GM18511 (cell line): ENCODE results near the gene ITPK1.

Experiments
- ATAC-seq: cut with Tn5 transposase; IDR thresholded peaks from one replicate; pipeline ENCODE4 v1.9.1; 2021; ENCODE audit warnings: mild to moderate bottlenecking, moderate library complexity; ENCODE audit not compliant: unreplicated experiment

Gene ITPK1

GRCh38 chr14:93012951-93013719 lies 102.6 kb downstream of the ITPK1 start:
- ATAC-seq, result no peak

GRCh38 chr14:93012506-93012905 lies 103.2 kb downstream of the ITPK1 start:
- ATAC-seq, result no peak

- no peak for ATAC-seq
Observed at GRCh38 chr14:93011650-93012325, 103.9 kb downstream of the ITPK1 start.

GRCh38 chr14:93011141-93011529 lies 104.6 kb downstream of the ITPK1 start:
- ATAC-seq, result no peak

GRCh38 chr14:93010522-93011140 lies 105.1 kb downstream of the ITPK1 start:
- ATAC-seq, result no peak

GRCh38 chr14:93010130-93010499 lies 105.6 kb downstream of the ITPK1 start:
- no peak for ATAC-seq

GRCh38 chr14:93009471-93010129 lies 106.1 kb downstream of the ITPK1 start:
- ATAC-seq, result no peak

GRCh38 chr14:93008381-93008780 lies 107.3 kb downstream of the ITPK1 start:
- ATAC-seq, result no peak

- peak; percentile 63 for ATAC-seq
Observed at GRCh38 chr14:93007225-93007997, 108.3 kb downstream of the ITPK1 start.

GRCh38 chr14:93006567-93007051 lies 109.1 kb downstream of the ITPK1 start:
- ATAC-seq, result no peak

GRCh38 chr14:93005838-93006237 lies 109.9 kb downstream of the ITPK1 start:
- no peak for ATAC-seq

GRCh38 chr14:93005135-93005813 lies 110.5 kb downstream of the ITPK1 start:
- no peak for ATAC-seq

- no peak for ATAC-seq
Observed at GRCh38 chr14:93004699-93005082, 111.0 kb downstream of the ITPK1 start.

GRCh38 chr14:93003945-93004698 lies 111.6 kb downstream of the ITPK1 start:
- ATAC-seq, result no peak

- no peak for ATAC-seq
Observed at GRCh38 chr14:93002851-93003298, 112.8 kb downstream of the ITPK1 start.

GRCh38 chr14:93002049-93002448 lies 113.7 kb downstream of the ITPK1 start:
- no peak for ATAC-seq

GRCh38 chr14:92998946-92999345 lies 116.8 kb downstream of the ITPK1 start:
- no peak for ATAC-seq

- ATAC-seq, result no peak
Observed at GRCh38 chr14:92997343-92998061, 118.2 kb downstream of the ITPK1 start.

GRCh38 chr14:92995620-92996019 lies 120.1 kb downstream of the ITPK1 start:
- ATAC-seq, result no peak
